ENCODE measurements around the gene APOM. TPM values are rescaled to one million over a fixed set of nuclear protein-coding genes. Genes with fewer than 3 reads are reported as not detected.

The APOM gene
- total and polyA plus RNA-seq, 2 donors from 2014 or later = 4.6 to 154 TPM

DNA sequence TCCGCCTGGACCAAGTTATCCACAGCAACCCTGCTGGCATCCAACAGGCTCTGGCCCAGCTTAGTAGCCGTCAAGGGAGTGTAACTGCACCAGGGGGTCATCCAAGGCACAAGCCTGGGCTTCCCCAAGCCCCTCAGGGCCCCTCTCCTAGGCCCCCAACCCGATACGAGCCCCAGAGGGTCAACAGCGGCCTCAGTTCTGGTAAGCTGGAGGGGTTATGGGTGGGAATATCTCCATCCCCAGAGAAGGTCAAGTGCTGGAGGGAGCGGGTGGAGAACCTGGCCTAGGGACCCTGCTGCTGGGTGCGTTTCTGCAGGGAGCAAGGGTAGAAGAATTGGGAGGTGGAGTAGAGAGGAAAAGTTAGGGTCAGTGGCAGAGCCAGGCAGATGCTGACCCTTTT is 22.2 kb upstream of the APOM start:
- FAIRE-seq (no peak), DNase-seq (no peak)
- Histone ChIP-seq H3K27ac (ENCODE audit: low read depth in 2 of 2, low read length in 2 of 2) (no peak overlapping the region), H3K9ac (ENCODE audit: low read length in 3 of 3) (no peak overlapping the region), H3K9me3 (ENCODE audit: control insufficient read depth in 2 of 3, insufficient read depth in 1 of 3, low read length in 3 of 3) (no peaks in the 10 kb centered on the region), H3K4me3 (ENCODE audit: low read length in 3 of 3) (no peak overlapping the region), H3K27me3 (ENCODE audit: control insufficient read depth, insufficient read depth, low read length) (no peaks in the 10 kb centered on the region), H3K4me1 (ENCODE audit: control insufficient read depth in 2 of 3, insufficient read depth in 2 of 3, low read depth in 1 of 3, low read length in 3 of 3) (no peaks in the 10 kb centered on the region), H3K36me3 (ENCODE audit: control insufficient read depth in 2 of 3, insufficient read depth in 3 of 3, low read length in 3 of 3) (peaks cover 12 to 77% (median 34%) of the 10 kb centered on the region in 3 donors)
- intact Hi-C loops (cut with DNase I) = no loop called here
- no peak for TF ChIP-seq CTCF (IDR thresholded peaks at IDR 0.05; ENCODE audit: borderline replicate concordance, extremely low read depth, insufficient read depth)

DNA sequence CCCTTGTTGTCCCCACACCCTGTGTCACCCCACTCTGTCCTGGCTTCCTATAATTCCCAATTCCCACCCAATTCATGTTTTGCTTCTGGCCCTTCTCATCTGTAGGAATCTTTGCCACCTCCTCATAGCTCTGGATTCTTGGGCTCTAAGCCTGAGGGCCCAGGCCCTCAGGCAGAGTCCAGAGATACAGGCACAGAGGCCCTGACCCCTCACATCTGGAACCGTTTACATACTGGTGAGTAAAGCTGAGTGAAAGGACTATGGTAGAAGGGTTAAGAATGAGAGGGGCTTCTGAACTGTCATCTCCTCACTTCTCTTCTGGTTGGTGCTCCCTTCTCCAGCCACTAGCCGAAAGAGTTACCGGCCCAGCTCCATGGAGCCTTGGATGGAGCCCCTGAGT is 21.6 kb upstream of the APOM start:
- no peak for FAIRE-seq
- no peak for TF ChIP-seq CTCF (IDR thresholded peaks at IDR 0.05; ENCODE audit: borderline replicate concordance, extremely low read depth, insufficient read depth)
- Histone ChIP-seq H3K27me3 (ENCODE audit: control insufficient read depth, insufficient read depth, low read length) (no peaks in the 10 kb centered on the region), H3K27ac (ENCODE audit: low read depth in 2 of 2, low read length in 2 of 2) (no peak overlapping the region), H3K4me3 (ENCODE audit: low read length in 3 of 3) (no peak overlapping the region), H3K9me3 (ENCODE audit: control insufficient read depth in 2 of 3, insufficient read depth in 1 of 3, low read length in 3 of 3) (no peaks in the 10 kb centered on the region), H3K9ac (ENCODE audit: low read length in 3 of 3) (no peak overlapping the region), H3K4me1 (ENCODE audit: control insufficient read depth in 2 of 3, insufficient read depth in 2 of 3, low read depth in 1 of 3, low read length in 3 of 3) (no peaks in the 10 kb centered on the region), H3K36me3 (ENCODE audit: control insufficient read depth in 2 of 3, insufficient read depth in 3 of 3, low read length in 3 of 3) (peaks cover 8 to 72% (median 33%) of the 10 kb centered on the region in 3 donors)
- no peak for DNase-seq
- intact Hi-C loops (cut with DNase I) = no loop called here

DNA sequence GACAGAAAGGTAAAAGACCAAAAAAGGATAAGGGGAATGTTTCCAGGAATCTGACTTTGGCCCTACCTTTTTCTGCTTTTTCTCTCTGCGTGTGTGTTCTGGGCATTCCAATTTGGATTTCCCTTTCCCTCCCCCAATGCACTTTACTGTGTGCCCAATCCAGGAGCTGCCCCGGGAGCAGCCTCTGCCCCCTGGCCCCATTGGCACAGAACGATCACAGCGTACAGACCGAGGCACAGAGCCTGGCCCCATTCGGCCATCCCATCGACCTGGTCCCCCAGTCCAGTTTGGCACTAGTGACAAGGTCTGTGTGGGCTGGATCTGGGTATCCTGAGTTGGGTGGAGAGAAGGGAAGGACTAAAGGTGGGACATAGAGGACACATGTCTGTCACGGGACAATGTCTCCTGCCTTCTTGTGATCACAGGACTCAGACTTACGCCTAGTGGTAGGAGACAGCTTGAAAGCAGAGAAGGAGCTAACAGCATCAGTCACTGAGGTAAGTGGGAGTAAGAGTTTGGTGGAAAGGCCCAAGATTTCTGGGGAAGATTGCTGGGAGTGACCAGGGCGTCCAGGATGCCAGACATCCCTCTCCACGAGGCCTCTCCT is 20.6 kb upstream of the APOM start:
- Histone ChIP-seq H3K4me1 (ENCODE audit: control insufficient read depth in 2 of 3, insufficient read depth in 2 of 3, low read depth in 1 of 3, low read length in 3 of 3) (no peaks in the 10 kb centered on the region), H3K9ac (ENCODE audit: low read length in 3 of 3) (no peak overlapping the region), H3K27ac (ENCODE audit: low read depth in 2 of 2, low read length in 2 of 2) (no peak overlapping the region), H3K27me3 (ENCODE audit: control insufficient read depth, insufficient read depth, low read length) (no peaks in the 10 kb centered on the region), H3K9me3 (ENCODE audit: control insufficient read depth in 2 of 3, insufficient read depth in 1 of 3, low read length in 3 of 3) (no peaks in the 10 kb centered on the region), H3K36me3 (ENCODE audit: control insufficient read depth in 2 of 3, insufficient read depth in 3 of 3, low read length in 3 of 3) (peaks cover 6 to 80% (median 36%) of the 10 kb centered on the region in 3 donors), H3K4me3 (ENCODE audit: low read length in 3 of 3) (no peak overlapping the region)
- FAIRE-seq = no peak
- intact Hi-C loops (cut with DNase I) = no loop called here
- DNase-seq = no peak
- no peak for TF ChIP-seq CTCF (IDR thresholded peaks at IDR 0.05; ENCODE audit: borderline replicate concordance, extremely low read depth, insufficient read depth)
